Ishikawa (cell line): ENCODE results near the gene UBAP2L.

Experiments
- CEBPB ChIP-seq: IDR thresholded peaks from 2 replicates; pipeline ENCODE4 v1.6.1; 2012
- EP300 ChIP-seq: IDR thresholded peaks from 2 replicates; pipeline ENCODE4 v1.6.1; 2012; ENCODE audit warnings: borderline replicate concordance
- FOXM1 ChIP-seq: IDR thresholded peaks from 2 replicates; pipeline ENCODE4 v1.6.1; 2012; ENCODE audit warnings: low read depth, borderline replicate concordance
- NFIC ChIP-seq: IDR thresholded peaks from 2 replicates; pipeline ENCODE4 v1.6.1; 2012
- RAD21 ChIP-seq: IDR thresholded peaks from 2 replicates; pipeline ENCODE4 v1.6.1; 2012; ENCODE audit warnings: low read depth
- TAF1 ChIP-seq: IDR thresholded peaks from 2 replicates; pipeline ENCODE4 v1.6.1; 2012; ENCODE audit warnings: low read depth, mild to moderate bottlenecking
- TCF12 ChIP-seq: IDR thresholded peaks from 2 replicates; pipeline ENCODE4 v1.6.1; 2012; ENCODE audit warnings: low read depth
- TEAD4 ChIP-seq: IDR thresholded peaks from 2 replicates; pipeline ENCODE4 v1.6.1; 2012
- YY1 ChIP-seq: IDR thresholded peaks from 2 replicates; pipeline ENCODE4 v1.6.1; 2012; ENCODE audit warnings: low read depth
- TF ChIP-seq, protein P1 (sequence below): IDR thresholded peaks from 2 replicates; pipeline ENCODE4 v1.6.1; 2012; ENCODE audit warnings: low read depth, mild to moderate bottlenecking
- TF ChIP-seq, protein P2 (sequence below): IDR thresholded peaks from 2 replicates; pipeline ENCODE4 v1.6.1; 2012

UBAP2L gene

GRCh38 chr1:154186852-154187501 lies 33.8 kb upstream of the UBAP2L start:
- TF ChIP-seq YY1 (no peak), CEBPB (0 out of 2 replicates have a peak, but pooled peaks have one; percentile 20)

DNA sequence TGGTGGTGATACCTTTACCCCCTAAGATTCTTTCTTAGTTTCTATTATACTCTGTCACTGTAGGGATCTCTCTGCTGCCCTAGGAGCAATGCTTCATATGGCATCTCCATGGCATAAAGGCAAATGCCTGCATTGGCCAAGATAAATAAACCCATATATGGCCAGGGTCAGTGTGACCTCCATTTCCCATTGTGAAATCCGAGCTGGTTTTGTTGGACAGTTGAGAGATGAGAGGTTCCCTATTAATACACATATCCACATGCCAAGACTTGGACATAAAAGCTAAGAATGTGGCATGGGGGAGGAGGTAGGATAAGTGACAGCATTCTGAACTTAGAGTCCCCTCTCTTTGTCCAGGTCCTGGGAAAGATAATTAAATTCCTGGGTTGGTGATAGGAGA lies 30.2 kb upstream of the UBAP2L start:
- TF ChIP-seq TCF12 (peak; percentile 65; the same call in 1 of the 2 replicates), NFIC (peak; percentile 75), TAF1 (no peak), YY1 (no peak), EP300 (peak; percentile 76; the same call in 1 of the 2 replicates), FOXM1 (no peak), TEAD4 (peak; percentile 62; the same call in 1 of the 2 replicates), CEBPB (peak; percentile 86)
- TF ChIP-seq, protein P1, sequence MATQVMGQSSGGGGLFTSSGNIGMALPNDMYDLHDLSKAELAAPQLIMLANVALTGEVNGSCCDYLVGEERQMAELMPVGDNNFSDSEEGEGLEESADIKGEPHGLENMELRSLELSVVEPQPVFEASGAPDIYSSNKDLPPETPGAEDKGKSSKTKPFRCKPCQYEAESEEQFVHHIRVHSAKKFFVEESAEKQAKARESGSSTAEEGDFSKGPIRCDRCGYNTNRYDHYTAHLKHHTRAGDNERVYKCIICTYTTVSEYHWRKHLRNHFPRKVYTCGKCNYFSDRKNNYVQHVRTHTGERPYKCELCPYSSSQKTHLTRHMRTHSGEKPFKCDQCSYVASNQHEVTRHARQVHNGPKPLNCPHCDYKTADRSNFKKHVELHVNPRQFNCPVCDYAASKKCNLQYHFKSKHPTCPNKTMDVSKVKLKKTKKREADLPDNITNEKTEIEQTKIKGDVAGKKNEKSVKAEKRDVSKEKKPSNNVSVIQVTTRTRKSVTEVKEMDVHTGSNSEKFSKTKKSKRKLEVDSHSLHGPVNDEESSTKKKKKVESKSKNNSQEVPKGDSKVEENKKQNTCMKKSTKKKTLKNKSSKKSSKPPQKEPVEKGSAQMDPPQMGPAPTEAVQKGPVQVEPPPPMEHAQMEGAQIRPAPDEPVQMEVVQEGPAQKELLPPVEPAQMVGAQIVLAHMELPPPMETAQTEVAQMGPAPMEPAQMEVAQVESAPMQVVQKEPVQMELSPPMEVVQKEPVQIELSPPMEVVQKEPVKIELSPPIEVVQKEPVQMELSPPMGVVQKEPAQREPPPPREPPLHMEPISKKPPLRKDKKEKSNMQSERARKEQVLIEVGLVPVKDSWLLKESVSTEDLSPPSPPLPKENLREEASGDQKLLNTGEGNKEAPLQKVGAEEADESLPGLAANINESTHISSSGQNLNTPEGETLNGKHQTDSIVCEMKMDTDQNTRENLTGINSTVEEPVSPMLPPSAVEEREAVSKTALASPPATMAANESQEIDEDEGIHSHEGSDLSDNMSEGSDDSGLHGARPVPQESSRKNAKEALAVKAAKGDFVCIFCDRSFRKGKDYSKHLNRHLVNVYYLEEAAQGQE, result no peak

DNA sequence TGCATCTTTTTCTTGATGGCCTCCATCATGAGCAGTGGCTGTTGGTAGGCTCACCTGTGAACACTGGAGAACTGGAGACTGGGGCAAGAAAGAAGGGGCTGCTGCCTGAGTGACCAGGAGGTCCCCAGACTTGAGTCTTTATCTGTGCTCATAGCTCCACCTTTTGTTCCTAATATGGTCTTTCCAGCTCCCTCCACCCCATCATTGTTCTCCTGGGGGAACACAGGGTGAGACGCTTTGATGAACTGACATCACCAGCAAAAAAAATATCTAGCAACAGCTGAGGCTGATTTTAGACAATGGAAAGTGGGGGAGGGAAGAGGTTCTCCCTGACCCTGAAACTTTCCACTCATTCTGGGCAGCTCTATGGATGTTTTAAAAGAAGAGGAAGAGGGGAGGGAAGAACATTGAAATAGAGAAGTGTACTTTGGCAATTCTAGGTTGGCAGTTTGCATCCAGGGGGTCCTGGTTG lies 28.7 kb upstream of the UBAP2L start, which contains the start of gene TPM3:
Gene TPM3, minus strand, starts transcription at position 111 of the 472 bp plus-strand sequence. Its CDS starts 82 bp downstream, at position 29.
- TF ChIP-seq TCF12 (0 out of 2 replicates have a peak, but pooled peaks have one; percentile 23), FOXM1 (no peak), EP300 (peak; percentile 13; the same call in 1 of the 2 replicates)

- TF ChIP-seq EP300 (no peak), FOXM1 (no peak)
- TF ChIP-seq, protein P1, result no peak
Measured at GRCh38 chr1:154192476-154192875, 28.3 kb upstream of the UBAP2L start.

DNA sequence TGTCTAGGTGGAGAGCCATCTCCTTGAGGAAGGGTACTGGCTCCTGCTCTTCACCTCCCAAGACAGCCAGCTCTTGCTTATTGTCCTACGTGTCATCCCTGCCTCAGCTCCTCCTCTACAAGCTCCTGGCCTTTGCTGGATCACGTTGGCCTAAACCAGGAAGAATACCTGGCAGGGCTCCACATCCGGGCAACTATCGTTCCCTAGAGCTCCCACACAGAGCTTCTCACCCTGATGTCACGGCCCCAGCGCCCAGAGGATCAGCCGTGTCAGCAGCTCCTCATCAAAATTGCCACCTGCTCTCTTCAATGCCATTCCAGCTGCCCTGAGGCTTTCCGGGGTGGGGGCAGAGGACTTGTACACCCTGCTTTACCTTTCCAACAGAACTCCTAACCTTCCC lies 26.9 kb upstream of the UBAP2L start:
- TF ChIP-seq, protein P1, result no peak
- TF ChIP-seq, protein P2, sequence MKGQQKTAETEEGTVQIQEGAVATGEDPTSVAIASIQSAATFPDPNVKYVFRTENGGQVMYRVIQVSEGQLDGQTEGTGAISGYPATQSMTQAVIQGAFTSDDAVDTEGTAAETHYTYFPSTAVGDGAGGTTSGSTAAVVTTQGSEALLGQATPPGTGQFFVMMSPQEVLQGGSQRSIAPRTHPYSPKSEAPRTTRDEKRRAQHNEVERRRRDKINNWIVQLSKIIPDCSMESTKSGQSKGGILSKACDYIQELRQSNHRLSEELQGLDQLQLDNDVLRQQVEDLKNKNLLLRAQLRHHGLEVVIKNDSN, result no peak
- no peak for TF ChIP-seq TCF12
- no peak for TF ChIP-seq NFIC
- TF ChIP-seq RAD21, result no peak
- no peak for TF ChIP-seq CEBPB
- no peak for TF ChIP-seq TAF1
- no peak for TF ChIP-seq YY1

DNA sequence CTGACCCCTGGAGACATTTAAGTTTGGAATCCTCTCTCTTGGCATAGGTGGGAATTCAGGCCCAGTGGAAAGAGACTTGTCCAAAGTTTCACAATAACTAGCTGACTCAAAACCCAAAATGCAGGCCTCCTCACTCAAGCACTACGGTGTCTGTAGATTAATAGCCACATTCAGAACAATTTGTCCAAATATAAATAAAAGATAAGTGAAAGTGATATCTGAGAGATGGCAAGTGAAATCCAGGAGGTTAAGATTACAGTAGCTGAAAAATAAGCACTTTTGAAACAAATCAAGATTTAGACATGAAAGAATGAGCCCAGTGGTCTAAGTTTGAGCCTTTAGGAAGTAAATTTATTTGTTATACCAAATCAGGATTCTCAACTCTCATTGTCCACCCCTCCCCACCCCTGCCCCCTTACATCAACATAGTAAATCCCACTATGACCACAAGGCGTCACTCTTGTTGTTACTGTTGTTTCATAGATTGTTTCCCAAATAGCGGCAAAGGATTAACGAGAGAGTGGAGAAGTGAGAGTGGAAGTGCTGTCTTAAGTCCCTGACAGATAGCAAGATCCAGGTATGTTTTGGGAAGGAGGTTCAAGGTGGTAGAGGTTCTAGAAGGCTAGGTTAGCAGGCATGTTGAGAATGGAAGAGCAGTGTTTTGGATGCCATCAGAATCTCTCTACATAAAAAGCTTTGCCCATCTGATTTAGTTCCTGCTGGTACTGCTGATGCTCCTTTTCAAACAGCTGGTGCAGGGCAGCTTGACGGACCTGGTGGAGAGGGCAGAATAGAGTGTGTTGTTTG lies 21.8 kb upstream of the UBAP2L start:
- TF ChIP-seq RAD21 (peak; percentile 67), TEAD4 (no peak), CEBPB (no peak), TAF1 (no peak)
- TF ChIP-seq, protein P2, result no peak
- TF ChIP-seq, protein P1, result no peak
